Stimulated activated CD4-positive, alpha-beta T cell treated with anti-CD3 and anti-CD28 coated beads, Interleukin-15, amount 100 ng/mL, for 24 hours (primary cell): Measurements from ENCODE around the gene ACBD5.
A peak's percentile ranks its signal among the peaks of the same experiment; 100 is the strongest.
"Not testable (repeated sequence)": the region's sequence is repeated elsewhere in the genome, so short reads cannot be mapped to it uniquely, and the experiment has no call there.

ENCODE experiments used
- DNase-seq: peaks from one replicate; pipeline ENCODE4 v3.0.0-alpha.2; 2020

Gene ACBD5, protein sequence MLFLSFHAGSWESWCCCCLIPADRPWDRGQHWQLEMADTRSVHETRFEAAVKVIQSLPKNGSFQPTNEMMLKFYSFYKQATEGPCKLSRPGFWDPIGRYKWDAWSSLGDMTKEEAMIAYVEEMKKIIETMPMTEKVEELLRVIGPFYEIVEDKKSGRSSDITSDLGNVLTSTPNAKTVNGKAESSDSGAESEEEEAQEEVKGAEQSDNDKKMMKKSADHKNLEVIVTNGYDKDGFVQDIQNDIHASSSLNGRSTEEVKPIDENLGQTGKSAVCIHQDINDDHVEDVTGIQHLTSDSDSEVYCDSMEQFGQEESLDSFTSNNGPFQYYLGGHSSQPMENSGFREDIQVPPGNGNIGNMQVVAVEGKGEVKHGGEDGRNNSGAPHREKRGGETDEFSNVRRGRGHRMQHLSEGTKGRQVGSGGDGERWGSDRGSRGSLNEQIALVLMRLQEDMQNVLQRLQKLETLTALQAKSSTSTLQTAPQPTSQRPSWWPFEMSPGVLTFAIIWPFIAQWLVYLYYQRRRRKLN

DNA sequence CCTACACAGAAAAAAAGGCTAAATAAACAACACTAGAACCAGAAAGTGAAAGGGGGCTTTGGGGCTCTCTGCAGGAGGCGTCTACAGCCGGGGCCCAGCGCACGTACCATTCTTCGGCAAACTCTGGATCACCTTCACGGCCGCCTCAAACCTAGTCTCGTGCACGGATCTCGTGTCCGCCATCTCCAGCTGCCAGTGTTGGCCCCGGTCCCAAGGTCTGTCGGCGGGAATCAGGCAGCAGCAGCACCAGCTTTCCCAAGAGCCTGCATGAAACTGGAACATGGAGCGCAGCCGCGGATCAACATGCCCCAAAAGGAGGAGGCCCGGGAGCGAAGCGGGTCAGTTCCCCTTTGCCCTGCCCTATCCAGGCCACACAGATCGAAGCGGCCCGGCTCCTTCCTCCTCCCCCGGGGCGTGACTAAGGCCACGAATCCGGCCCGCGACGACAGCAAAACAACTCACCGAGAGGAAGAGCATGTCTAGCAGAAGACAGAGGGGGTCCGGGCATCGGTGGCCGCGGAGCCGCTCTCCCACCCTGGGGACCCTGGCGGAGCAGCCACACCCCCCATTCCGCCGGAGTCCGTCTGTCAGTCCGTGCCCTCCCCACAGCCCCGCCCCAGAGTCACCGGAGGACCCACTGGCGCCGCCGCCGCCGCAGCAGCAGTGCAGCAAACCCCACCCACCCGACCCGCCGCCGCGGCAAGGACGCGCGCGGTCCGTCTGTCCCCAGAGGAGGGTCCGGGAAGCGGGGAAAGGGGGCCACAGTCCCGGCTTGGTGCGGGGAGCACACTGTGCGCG is at the start of gene ACBD5:
Gene ACBD5, minus strand, starts transcription at position 586 of the 798 bp plus-strand sequence. Its CDS starts 109 bp downstream, at position 477.
- DNase-seq, result peak; percentile 88

DNA sequence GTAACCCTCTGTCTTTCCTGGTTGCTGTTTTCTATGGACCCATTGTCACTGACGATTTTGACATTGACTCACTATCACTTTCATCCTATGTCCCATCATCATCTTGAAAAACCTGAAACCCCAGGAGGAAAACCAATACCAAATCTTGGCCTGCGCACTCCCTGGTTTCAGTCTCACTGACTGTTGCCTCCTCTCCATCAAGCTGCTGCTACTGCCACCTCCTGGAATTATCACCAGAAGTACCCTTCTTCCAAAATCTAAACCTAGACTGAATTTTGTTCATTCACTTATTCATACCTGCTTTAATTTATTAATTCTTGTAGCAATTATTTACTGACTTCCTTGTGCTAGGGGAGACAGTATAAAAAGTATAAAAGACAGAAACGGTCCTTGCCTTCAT is 44.5 kb upstream of the ACBD5 start:
- DNase-seq, result peak; percentile 49

DNA sequence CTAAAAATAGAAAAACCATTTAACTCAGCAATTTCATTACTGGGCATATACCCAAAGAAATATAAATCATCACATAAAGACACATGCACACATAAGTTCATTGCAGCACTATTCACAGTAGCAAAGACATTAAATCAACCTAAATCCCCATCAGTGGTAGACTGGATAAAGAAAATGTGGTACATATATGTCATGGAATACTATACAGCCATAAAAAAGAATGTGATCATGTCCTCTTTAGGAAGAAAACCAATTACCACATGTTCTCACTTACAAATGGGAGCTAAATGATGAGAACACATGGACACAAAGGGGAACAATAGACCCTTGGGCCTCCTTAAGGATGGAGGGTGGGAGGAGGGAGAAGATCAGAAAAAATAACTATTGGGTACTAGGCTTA is 36.0 kb upstream of the ACBD5 start:
- DNase-seq, result no peak

DNA sequence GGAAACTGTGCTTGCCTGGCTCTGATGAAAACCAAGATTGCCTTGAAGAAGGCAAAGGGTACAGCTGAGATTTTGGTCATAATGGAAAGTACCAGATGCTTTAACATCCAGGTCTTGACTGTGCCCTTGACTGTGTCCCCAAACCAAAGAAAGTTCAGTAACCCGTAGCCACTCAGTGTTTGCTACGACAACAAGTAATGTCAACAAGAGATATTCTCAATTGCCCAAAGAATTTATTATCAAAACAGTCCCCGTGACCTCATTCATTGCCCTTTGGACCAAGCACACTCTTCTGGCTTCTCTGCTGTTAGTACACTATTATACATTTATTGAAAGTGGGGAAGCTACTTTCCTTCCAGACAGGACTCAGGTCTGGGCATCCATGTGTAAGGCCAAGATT is 25.4 kb upstream of the ACBD5 start:
- DNase-seq, result not testable (repeated sequence)

DNA sequence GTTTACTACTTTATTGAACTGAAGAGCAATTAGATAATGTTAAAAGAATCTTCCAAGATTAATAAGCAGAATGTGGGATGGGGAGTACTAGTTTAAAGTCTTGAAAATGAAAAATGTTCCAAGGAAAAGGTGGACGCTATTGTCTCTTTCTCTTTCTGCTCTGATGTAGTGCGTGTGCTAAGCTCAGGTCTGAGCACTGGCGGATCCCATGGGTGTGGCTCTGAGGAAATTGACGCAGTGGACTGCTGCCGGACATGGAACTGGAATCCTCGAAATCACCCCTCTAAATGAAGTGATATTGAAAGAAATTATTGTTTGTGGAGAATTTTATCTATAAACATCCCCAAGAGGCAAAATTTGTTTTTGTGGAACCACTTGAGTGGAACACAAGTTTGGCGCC is 22.2 kb upstream of the ACBD5 start:
- not testable (repeated sequence) for DNase-seq

DNA sequence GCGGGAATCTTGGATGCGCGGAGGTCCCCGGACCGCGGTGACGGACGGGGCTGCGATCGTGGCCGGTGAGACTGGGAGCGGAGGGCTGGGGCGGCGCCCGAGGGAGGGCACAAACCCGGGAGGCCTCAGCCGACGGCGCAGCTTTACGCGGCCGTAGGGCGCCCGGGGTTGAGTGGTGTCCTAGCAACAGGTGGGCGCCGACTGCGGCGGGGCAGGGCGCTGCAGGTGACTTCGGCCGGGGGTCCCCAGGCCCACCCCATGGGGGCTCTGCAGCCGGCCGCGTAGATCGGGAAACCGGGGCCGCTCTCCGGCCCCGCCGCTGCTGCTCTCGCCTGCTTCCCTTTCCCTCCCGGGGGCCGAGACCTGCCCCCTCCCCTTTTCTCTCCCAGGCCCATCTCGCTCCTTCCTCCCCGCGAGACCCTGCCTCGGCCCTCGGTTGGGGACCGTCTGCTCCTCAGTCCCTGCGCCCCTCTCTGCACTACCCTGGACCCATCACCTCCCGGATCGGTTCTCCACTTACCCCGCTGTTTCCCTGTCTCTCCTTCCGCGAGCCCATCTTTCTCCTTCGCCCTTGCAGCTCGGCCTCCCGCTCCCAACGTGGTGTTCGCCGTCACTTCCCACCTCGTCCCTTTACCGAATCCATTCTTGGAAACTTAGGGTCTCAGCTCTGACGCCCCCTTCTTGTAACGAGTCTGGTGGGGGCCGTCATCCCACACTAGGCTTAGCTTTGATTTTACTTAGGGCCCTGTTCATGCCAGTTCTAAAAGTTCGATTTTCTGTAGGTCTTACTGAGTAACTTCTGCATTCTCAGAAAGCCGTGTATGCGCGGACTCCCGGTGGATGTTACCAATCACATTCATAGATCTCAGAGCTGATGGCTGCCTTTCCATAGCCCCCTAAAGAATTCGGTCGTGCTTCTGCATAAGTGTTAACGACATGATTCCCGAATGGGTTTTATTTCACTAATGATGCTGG is 18.5 kb upstream of the ACBD5 start:
- DNase-seq, result peak; percentile 46

DNA sequence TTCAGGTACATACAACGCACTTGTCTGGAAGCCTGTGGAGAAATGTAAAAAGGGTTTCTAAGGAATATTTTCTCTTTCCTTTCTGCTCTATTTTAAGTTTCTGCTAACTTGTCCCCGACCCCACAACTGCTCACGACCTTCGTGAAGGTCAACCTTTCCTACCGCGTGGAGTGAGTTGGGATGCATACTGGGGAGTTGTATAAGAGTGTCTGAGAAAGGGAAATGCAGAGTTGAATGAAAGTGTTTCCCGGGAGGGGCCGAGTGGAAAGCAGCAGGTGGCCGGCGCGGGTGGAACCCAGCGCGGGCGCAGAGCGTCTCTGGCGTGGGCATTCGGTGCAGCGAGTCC is 17.9 kb upstream of the ACBD5 start:
- no peak for DNase-seq

DNA sequence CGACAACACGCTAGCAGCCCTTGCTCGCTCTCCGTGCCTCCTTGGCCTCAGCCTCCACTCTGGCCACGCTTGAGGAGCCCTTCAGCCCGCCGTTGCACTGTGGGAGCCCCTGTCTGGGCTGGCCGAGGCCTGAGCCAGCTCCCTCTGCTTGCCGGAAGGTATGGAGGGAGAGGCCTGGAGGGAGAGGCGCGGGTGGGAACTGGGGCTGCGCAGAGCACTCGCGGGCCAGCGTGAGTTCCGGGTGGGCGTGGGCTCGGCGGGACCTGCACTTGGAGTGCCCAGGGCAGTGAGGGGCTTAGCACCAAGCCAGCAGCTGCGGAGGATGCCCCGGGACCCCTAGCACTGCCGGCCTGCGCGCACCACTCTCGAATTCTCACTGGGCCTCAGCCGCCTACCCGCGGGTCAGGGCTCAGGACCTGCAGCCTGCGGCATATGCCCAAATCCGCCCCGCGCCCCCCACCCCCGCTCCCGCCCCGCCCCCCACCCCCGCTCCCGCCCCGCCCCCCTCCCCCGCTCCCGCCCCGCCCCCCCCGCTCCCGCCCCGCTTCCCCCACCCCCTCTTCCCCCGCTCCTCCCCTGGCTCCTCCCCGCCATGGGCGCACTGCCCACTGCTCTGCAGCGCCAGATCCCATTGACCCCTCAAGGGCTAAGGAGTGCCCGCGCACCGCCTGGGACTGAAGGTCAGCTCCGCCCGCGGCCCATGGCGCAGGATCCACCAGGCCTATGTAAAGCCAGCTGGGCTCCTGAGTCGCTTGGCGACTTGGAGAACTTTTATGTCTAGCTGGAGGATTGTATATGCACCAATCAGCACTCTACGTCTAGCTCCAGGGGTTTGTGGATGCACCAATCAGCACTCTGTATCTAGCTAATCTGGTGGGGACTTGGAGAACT is 15.9 kb upstream of the ACBD5 start:
- no peak for DNase-seq

DNA sequence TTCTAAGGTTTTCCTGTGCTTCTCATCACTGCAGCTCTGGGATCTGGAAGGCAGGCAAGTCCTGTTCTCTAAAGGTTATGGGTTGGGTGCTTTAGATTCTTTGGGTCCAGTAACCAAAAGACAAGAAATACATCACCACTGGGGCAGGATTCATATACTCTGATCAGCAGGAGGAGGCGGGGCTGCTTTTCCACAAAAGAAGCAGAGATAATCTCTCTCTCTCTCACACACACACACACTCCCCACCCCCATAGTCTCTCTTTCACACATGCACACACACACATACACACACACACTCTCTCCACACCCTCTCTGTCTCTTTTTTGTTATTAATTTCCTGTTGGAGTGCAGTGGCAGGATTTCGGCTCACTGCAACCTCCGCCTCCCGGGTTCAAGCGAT is 13.0 kb upstream of the ACBD5 start:
- no peak for DNase-seq

DNA sequence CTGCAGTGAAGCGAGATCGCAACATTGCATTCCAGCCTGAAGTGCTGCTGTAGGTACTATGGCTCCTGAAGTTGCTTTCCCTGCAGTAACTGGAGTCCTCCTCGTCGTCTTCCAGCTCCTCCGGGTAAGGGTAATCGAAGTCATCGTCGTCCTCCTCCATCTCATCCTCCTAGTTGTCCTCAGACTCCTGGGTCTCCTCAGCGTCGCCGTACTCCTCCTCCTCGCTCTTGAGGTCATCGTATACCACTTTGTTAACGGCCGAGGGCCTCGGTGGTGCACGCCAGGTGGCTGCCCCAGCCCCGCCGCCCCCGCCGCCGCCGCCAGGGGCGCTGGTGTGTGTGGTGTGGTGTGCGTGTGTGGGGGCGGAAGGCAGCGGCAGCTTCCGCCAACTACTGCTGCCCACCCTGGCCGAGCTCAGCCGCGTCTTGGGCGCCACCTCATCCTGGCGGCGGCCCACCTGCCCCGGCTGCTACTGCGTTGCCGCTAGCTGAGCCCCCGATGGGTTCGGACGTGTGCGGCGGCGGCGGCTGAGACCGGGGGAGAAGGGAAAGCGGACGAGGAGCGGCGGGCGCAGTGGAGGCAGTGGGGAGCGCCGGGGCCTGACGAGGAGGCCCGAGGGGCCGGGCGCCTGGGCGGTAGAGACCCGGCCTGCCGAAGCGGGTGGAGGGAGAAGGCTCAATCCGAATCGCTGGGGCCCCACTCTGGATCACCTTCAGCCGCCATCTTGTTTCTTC is 11.8 kb upstream of the ACBD5 start:
- DNase-seq, result peak; percentile 88

DNA sequence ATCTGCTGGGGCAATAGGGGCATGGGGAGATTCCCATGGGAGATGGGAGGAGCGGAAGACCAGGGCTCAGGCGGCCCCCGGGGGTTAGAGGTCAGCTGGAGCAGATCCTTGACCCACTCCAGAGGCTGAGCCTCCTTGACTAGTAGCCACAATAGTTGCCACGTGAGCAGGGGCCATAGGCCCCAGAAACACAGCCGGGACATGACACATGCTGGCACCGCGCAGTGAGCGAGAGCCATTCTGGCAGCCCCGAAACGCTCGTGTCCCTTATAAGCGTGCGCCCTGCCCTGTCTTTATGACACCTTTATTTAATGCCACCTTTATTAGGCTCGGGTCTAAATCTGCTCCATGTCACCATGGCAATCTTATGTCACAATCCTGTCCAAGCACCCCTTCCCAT is 11.0 kb upstream of the ACBD5 start:
- DNase-seq, result no peak

DNA sequence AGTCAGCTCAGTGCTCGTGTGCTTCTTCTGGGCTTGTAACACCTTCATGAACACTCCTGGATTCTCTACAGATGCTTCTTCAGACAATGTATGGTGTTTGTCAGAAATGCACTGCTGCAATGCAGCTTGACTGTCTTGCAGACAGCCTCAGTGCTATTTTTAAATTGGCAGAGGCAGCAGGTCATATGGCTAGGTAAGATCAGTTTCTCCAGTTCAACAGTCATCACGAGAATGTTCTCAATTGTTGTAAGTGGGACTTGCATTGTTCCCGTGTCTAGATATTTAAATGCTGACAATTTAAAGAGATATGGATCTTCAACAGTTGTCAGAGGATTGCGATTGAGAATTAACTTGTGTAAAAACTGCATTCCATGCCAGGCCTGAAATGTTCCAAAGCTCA is 7.6 kb upstream of the ACBD5 start:
- DNase-seq, result no peak

DNA sequence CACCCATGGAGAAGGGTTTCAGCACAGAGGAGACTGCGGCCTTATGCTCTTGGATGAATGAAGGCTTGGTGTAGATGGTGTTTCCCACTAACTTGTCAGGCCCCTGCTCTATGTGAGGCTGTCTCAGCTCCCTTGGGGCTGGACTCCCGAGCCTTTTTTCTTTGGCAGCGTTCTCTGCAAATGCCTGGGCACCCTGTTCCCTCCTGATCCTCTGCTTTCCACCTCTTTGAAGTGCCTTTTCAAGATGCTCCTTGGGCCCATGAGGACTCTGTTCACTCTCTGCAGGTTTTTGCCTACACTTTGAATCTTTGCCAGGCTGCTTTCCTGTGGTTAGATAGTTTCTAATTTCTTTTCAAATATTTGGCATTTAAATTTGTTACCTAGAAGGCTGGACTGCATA is 6.8 kb upstream of the ACBD5 start:
- DNase-seq, result no peak

DNA sequence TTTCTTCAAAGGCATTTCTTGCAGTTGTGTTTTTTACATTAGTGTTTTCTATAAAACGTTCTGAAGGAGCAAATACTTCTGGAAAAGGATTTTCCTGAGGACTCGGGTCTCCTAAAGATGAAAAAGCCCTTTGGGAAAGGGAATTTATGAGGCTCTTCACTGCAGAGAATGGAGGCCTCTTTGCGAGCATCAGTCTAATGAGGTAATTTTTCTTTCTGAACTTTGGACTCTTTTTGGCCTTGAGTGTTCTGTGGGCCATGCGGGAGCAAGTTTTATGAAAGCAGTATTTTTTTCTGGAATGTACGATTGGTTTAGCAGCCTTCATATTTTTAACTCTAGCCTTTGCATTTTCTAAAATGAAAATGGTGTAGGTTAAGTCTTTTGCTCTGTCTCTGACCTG is 6.4 kb upstream of the ACBD5 start:
- DNase-seq, result no peak

DNA sequence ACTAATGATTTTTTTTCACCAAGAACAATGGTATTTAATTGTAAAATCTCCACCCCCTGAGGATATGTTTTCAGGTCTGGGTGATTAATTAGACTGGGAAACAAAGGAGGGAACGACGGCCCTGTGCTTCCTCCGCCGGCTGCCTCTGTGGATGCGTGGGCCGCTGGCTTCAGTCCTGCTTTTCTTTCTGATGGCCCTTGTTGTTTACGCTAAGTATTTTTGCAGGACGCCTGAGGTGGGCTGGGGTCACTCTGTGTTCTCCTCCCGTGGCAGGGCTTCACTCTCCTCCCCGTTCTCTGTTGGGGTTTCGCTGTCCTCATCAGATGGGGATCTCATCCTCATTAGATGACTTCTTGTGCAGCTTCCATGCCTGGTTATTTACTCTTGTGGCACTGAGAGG is 5.2 kb upstream of the ACBD5 start:
- DNase-seq, result no peak

DNA sequence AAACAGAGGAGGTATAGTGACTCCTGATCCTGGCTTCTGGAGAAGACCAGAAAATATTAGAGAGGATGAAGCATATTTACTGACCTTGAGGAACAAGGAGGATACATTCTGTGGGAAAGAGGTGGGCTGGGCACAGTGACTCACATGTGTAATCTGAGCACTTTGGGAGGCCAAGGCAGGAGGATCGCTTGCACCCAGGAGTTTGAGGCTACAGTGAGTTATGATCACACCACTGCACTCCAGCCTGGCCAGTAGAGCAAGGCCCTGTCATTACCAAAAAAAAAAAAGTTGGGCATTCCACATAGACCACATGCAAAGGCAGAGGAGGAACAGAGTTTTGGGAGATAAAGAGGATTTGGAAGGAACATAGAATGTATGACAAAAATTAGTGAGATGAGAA is 4.4 kb upstream of the ACBD5 start:
- no peak for DNase-seq

DNA sequence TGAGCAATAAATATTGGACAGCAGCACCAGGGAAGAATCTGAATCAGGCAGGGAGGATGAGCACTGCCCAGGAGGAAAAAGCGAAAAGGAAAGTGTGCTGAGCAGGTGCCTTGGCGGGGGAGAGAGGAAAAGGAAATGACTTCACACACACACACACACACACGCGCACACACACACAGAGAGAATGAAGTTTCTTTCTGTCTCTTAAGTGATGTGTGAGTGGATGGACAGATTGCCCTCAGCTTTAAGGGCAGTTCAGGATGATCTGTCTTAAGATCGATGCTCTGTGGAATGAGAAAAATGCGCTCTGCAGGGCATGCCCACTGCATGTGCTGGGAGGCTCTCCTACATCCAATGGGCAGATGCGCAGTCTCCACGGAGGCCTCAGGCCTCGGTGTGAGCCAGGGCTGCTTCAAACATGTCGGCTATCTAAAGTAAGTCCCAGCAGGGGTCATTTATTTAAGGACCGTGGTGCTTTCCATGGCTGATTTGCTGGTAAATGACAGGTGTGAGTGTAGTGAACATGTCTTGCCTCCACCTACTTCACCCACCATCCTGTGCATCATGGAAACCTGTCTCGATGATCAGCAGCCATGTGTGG is 2.5 kb upstream of the ACBD5 start:
- DNase-seq, result peak; percentile 77

DNA sequence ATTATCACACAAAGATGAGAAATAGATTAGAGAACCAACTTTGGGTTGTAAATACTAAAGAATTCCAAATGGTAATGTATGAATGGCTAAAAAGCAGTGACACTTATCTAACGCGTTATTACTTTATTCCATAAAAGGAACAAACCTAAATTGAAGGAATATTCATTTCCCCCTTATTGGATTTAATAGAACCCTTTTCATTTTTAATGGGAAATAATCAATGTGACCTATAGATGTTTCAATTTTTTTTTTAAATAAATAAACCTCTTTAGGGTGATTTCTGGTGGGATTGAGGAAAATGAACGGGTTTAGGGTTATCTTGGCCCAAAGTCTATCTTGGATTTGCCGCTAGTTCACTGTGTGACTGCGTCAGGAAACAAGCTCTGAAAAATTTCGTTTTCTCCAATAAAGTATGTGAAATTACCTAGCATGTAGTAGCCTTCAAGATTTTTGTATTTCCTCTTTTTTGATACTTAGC is 1.9 kb upstream of the ACBD5 start:
- DNase-seq, result no peak

DNA sequence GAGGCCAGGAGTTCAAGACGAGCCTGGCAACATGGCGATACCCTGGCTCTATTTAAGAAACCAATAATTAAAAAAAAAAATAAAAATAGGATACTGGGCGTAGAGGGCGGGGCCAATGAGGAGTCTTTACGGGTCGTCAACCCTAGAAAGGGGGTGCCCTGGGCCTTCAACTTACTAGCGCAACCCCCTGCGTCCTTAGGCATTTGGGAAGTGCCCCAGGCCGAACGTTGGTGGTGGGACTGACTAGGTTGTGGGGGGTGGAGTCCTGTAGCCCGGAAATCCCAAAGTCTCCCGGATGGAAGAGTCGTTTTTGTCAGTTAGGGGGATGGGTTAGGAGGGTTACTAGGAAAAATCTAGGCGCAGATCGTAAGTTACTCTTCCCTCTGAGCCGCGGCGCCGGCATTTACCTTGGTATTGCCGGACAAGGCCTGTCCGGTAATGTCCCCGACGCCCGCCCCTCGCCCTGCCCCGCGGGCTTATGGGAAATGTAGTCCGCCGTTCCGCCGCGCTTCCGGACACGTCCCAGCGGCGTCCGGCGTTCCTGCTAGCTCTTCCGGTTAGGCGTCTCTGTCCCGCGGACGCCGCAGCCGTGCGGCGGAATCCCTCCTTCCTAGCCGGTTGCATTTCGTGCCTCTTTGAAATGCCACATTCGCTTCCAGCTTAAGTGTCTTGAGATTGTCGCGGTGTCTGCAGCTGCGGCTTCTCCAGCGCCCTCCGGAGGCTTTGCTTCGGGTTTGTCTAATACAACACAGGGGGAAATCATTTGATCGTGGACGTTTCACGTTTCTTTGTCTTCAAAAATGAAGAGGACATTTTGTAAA is 1.3 kb upstream of the ACBD5 start:
- DNase-seq, result peak; percentile 92
